CD14-positive monocyte (primary cell): ENCODE results near the gene MYRF. TPM values are rescaled to one million over a fixed set of nuclear protein-coding genes. Genes with fewer than 3 reads are reported as not detected.
A peak's percentile ranks its signal among the peaks of the same experiment; 100 is the strongest.

Source experiments
- DNase-seq, 3 donors: peaks; one replicate each; pipeline ENCODE4 v3.0.0-alpha.2; 2011 to 2022
- H2AFZ ChIP-seq: 2 replicates; pipeline ENCODE4 v1.6.0; 2012; ENCODE audit warnings: mild to moderate bottlenecking, low read depth, low read length, inconsistent platforms; ENCODE audit not compliant: insufficient read depth, poor library complexity, severe bottlenecking
- H3K27ac ChIP-seq, 2 donors: 1 replicate in 1 of 2; 2 replicates in 1 of 2; pipeline ENCODE4 v1.5.1; 2012 to 2013; ENCODE audit warnings: low read length in 2 of 2, control low read depth in 1 of 2, inconsistent platforms in 1 of 2, low read depth in 1 of 2, mild to moderate bottlenecking in 1 of 2
- H3K27me3 ChIP-seq, 2 donors: one replicate each; pipeline versions ENCODE4 v1.6.0 to v1.6.1; 2011 to 2013; ENCODE audit warnings: low read length in 2 of 2; ENCODE audit not compliant: control insufficient read depth in 2 of 2, insufficient read depth in 2 of 2
- H3K36me3 ChIP-seq, 2 donors: replicated peaks in 1 of 2; 1 replicate in 1 of 2; 2 replicates in 1 of 2; pipeline versions ENCODE4 v1.5.1 to v1.6.1; 2012 to 2013; ENCODE audit warnings: low read length in 2 of 2, control low read depth in 1 of 2, inconsistent platforms in 1 of 2, mild to moderate bottlenecking in 1 of 2; ENCODE audit not compliant: insufficient read depth in 2 of 2, control insufficient read depth in 1 of 2
- H3K4me1 ChIP-seq, 2 donors: 1 replicate in 1 of 2; 2 replicates in 1 of 2; pipeline versions ENCODE4 v1.5.1 to v1.6.1; 2012 to 2013; ENCODE audit warnings: low read length in 2 of 2, control low read depth in 1 of 2, inconsistent platforms in 1 of 2, mild to moderate bottlenecking in 1 of 2, moderate library complexity in 1 of 2; ENCODE audit not compliant: insufficient read depth in 2 of 2, control insufficient read depth in 1 of 2
- H3K4me2 ChIP-seq: replicated peaks from 2 replicates; pipeline ENCODE3; 2012; ENCODE audit warnings: low read length, moderate library complexity, mild to moderate bottlenecking; ENCODE audit not compliant: poor library complexity, severe bottlenecking; ENCODE audit errors: extremely low read depth
- H3K4me3 ChIP-seq, 3 experiments: fragments of 200-600 bp in 1 of 3; sonication (generic) in 1 of 3; replicated peaks in 1 of 3; 1 replicate in 2 of 3; 2 replicates in 1 of 3; pipeline ENCODE4 v1.5.1; 2011 to 2013; ENCODE audit warnings: low read length in 3 of 3, mild to moderate bottlenecking in 3 of 3, control low read depth in 2 of 3, low read depth in 2 of 3, inconsistent platforms in 1 of 3, moderate library complexity in 1 of 3
- H3K79me2 ChIP-seq: 2 replicates; pipeline ENCODE4 v1.6.0; 2012; ENCODE audit warnings: mild to moderate bottlenecking, control low read depth, inconsistent platforms, low read length, moderate library complexity; ENCODE audit not compliant: insufficient read depth
- H3K9ac ChIP-seq: 2 replicates; pipeline ENCODE4 v1.6.0; 2017; ENCODE audit warnings: low read length, mild to moderate bottlenecking; ENCODE audit not compliant: insufficient read depth, poor library complexity, severe bottlenecking
- H3K9me3 ChIP-seq, 2 donors: replicated peaks in 1 of 2; 1 replicate in 1 of 2; 2 replicates in 1 of 2; pipeline versions ENCODE4 v1.5.1 to v1.6.1; 2012 to 2013; ENCODE audit warnings: low read length in 2 of 2, control low read depth in 1 of 2; ENCODE audit not compliant: control insufficient read depth in 1 of 2, insufficient read depth in 1 of 2
- H4K20me1 ChIP-seq: 2 replicates; pipeline ENCODE4 v1.6.0; 2012; ENCODE audit warnings: mild to moderate bottlenecking, low read length, control low read depth, moderate library complexity; ENCODE audit not compliant: insufficient read depth
- H3K27ac Mint-ChIP-seq, 7 donors: one replicate each; pipeline ENCODE4 v1.8.0; 2020; ENCODE audit warnings: mild to moderate bottlenecking in 7 of 7, mixed read lengths in 7 of 7, moderate library complexity in 6 of 7, inconsistent platforms in 2 of 7
- H3K27me3 Mint-ChIP-seq, 3 donors: one replicate each; pipeline ENCODE4 v1.8.0; 2021 to 2022; ENCODE audit warnings: low read depth in 3 of 3, mild to moderate bottlenecking in 3 of 3, mixed read lengths in 3 of 3, moderate library complexity in 3 of 3, inconsistent platforms in 1 of 3
- H3K36me3 Mint-ChIP-seq, 2 donors: one replicate each; pipeline ENCODE4 v1.8.0; 2020; ENCODE audit warnings: mixed read lengths in 2 of 2, inconsistent platforms in 1 of 2, mild to moderate bottlenecking in 1 of 2
- H3K4me1 Mint-ChIP-seq: one replicate; pipeline ENCODE4 v1.8.0; 2020; ENCODE audit warnings: mild to moderate bottlenecking, mixed read lengths
- H3K4me3 Mint-ChIP-seq, 2 donors: one replicate each; pipeline ENCODE4 v1.8.0; 2020; ENCODE audit warnings: mild to moderate bottlenecking in 2 of 2, mixed read lengths in 2 of 2, moderate library complexity in 1 of 2
- H3K9me3 Mint-ChIP-seq, 7 donors: one replicate each; pipeline ENCODE4 v1.8.0; 2020 to 2022; ENCODE audit warnings: mixed read lengths in 7 of 7, mild to moderate bottlenecking in 6 of 7, moderate library complexity in 6 of 7, inconsistent platforms in 2 of 7
- WGBS: methylation state at CpG from one replicate; pipeline ENCODE4 v1.1.5; 2013; ENCODE audit warnings: missing lambda C conversion rate; ENCODE audit not compliant: insufficient coverage; 5-methylcytosine and 5-hydroxymethylcytosine counted together
- intact Hi-C, 2 donors: fragments of 100-400 bp; cut with micrococcal nuclease; formaldehyde crosslinking; loops; one replicate each; pipeline versions ENCODE4 v1.15.0 to v1.15.1; 2023
- polyA plus RNA-seq, 3 donors: library from polyadenylated mRNA; depleted of rRNA in 1 of 3; unstranded in 2 of 3; stranded (reverse) in 1 of 3; fragments of 300-500 nt in 2 of 3; fragments of >200 nt in 1 of 3; fragmentation: Illumina TruSeq in 2 of 3; gene quantifications; 1 replicate in 2 of 3; 2 replicates in 1 of 3; pipeline ENCODE4 v1.2.3, GENCODE V29; 2012 to 2021
- TF ChIP-seq, protein P1 (sequence below): fragments of 200-600 bp; IDR thresholded peaks from one replicate; pipeline ENCODE4 v1.8.0; 2022; ENCODE audit warnings: antibody characterized with exemption, mild to moderate bottlenecking

Gene MYRF
- polyA plus RNA-seq, 3 donors: 0.18 to 0.19 TPM; not detected in 1

DNA sequence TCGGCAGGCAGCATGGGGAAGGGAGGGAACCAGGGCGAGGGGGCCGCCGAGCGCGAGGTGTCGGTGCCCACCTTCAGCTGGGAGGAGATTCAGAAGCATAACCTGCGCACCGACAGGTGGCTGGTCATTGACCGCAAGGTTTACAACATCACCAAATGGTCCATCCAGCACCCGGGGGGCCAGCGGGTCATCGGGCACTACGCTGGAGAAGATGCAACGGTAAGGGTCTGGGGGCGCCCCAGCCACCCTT, 75.9 kb downstream of the MYRF start:
- 2% methylated on average over 11 of the region's 16 CpGs for WGBS
- no peak for DNase-seq
- Histone ChIP-seq H3K36me3 (no peaks in the 10 kb centered on the region), H3K4me2 (peak overlapping the region; percentile 97), H3K27ac (peak overlapping the region in 1 of 2 donors; percentile 59), H4K20me1 (no peaks in the 10 kb centered on the region), H3K9ac (peak overlapping the region; percentile 64), H3K4me3 (peak overlapping the region; percentile 42 to 77 (median 63)), H3K79me2 (peaks cover 20% of the 10 kb centered on the region), H3K9me3 (no peaks in the 10 kb centered on the region), H3K27me3 (peaks cover 0 to 15% of the 10 kb centered on the region in 2 donors), H3K4me1 (peaks cover 53 to 61% of the 10 kb centered on the region in 2 donors), H2AFZ (peak overlapping the region; percentile 92)
- H3K4me1 Mint-ChIP-seq: peaks cover 57% of the 10 kb centered on the region
- H3K4me3 Mint-ChIP-seq: peak overlapping the region; percentile 88 to 95
- H3K36me3 Mint-ChIP-seq: peaks cover 5 to 7% of the 10 kb centered on the region in 2 donors
- peaks cover 17 to 21% (median 18%) of the 10 kb centered on the region in 3 donors for H3K27me3 Mint-ChIP-seq
- peak overlapping the region in 6 of 7 donors; percentile 46 to 86 (median 72) for H3K27ac Mint-ChIP-seq
- intact Hi-C loops: no loop called here
- TF ChIP-seq, protein P1, sequence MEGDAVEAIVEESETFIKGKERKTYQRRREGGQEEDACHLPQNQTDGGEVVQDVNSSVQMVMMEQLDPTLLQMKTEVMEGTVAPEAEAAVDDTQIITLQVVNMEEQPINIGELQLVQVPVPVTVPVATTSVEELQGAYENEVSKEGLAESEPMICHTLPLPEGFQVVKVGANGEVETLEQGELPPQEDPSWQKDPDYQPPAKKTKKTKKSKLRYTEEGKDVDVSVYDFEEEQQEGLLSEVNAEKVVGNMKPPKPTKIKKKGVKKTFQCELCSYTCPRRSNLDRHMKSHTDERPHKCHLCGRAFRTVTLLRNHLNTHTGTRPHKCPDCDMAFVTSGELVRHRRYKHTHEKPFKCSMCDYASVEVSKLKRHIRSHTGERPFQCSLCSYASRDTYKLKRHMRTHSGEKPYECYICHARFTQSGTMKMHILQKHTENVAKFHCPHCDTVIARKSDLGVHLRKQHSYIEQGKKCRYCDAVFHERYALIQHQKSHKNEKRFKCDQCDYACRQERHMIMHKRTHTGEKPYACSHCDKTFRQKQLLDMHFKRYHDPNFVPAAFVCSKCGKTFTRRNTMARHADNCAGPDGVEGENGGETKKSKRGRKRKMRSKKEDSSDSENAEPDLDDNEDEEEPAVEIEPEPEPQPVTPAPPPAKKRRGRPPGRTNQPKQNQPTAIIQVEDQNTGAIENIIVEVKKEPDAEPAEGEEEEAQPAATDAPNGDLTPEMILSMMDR: no peak
- peaks cover 0 to 3% (median 0%) of the 10 kb centered on the region in 7 donors for H3K9me3 Mint-ChIP-seq

DNA sequence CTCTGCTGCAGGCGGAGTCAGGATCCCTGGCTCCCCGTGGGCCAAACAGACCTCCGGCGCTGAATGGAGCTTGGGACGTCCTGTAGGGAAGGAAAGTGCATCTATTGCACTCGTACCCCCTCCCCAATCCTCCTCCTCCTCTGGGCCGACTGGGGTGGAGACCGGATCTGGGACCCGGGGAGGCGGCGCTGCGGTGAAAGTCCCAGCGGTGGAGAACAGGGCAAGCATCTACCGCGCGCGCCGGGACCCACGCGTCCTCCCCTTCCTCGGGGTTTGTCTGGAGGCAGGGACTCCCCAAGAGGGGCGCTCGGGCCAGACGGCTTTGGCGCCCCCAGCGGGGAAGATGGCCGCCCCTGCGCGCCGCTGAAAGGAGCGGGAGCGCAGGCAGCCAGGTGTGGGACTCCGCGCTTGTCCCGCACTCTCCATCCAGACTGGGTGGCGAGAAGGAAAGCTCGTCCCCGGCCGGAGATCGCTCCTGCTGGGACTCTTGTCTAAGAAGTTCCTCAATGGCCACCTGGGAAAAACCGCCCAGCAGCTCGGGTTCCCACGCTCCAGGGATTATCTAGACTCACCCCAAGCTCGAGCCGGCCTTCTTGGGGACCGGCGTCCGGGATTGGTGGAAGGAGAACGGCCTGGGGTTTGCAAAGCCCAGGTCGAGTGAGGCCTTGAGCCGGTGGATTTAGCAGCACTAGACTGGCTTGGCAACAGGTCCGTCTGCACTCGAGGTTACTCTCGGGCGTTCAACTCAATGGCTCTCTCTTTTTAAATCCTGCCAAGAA, 76.4 kb downstream of the MYRF start:
- H3K27me3 Mint-ChIP-seq: peaks cover 17 to 21% (median 18%) of the 10 kb centered on the region in 3 donors
- peaks cover 60% of the 10 kb centered on the region for H3K4me1 Mint-ChIP-seq
- Histone ChIP-seq H2AFZ (peak overlapping the region; percentile 92), H3K9me3 (no peaks in the 10 kb centered on the region), H3K4me2 (peak overlapping the region; percentile 97), H3K4me3 (peak overlapping the region; percentile 42 to 77 (median 63)), H3K79me2 (peaks cover 25% of the 10 kb centered on the region), H3K4me1 (peaks cover 54 to 65% of the 10 kb centered on the region in 2 donors), H4K20me1 (no peaks in the 10 kb centered on the region), H3K9ac (peak overlapping the region; percentile 64), H3K36me3 (no peaks in the 10 kb centered on the region), H3K27ac (no peak overlapping the region), H3K27me3 (peaks cover 0 to 15% of the 10 kb centered on the region in 2 donors)
- H3K4me3 Mint-ChIP-seq: peak overlapping the region; percentile 88 to 95
- peak overlapping the region in 4 of 7 donors; percentile 46 to 86 (median 62) for H3K27ac Mint-ChIP-seq
- H3K9me3 Mint-ChIP-seq: peaks cover 0 to 3% (median 0%) of the 10 kb centered on the region in 7 donors
- peaks cover 5 to 7% of the 10 kb centered on the region in 2 donors for H3K36me3 Mint-ChIP-seq
- no peak for DNase-seq
- TF ChIP-seq, protein P1: peak; percentile 23
- intact Hi-C loops: no loop called here
- under 1% methylated on average over 52 of the region's 55 CpGs for WGBS
